ENCODE data around the gene TLCD1. TPM values are rescaled to one million over a fixed set of nuclear protein-coding genes. Genes with fewer than 3 reads are reported as not detected.

TLCD1 gene
- total RNA-seq, 1 experiment from 2014 or later, result 19.4 TPM

DNA sequence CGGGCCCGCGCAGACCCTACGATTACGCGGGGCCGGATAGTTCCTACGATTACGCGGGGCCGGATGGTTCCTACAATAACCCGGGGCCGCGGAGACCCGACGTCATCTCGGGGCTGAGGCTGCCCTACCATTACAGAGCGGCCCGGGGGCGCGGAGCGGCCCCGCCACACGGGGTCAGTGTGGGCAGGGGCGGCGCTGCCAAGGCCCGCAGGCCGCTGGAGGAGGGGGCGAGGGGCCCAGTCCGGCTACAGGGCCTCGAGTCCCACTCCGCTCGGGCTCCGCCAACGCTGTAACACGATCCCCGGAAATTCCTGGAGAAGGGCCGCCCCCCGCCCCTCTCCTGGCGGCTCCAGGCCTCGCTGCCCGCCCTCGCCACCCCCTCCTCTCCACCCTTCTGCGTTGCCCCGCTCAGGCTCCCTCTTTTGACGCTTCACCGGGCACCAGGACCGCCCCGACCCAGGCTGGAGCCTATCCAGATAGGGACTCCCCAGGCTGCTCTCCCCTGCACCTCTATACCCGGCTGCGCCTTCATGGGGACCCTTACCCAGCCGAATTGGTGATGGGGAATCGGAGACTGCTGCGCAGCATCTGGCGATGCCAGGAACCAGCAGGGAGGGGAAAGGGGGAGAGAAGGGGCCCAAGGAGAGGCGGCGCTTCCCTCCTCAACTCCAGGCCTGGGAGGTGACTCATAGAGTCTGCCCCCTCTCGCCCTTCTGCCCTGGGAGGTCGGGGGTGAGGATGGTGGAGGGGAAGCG is 8.3 kb downstream of the TLCD1 start, which contains the start of gene RAB34:
Gene RAB34, minus strand, starts transcription at position 291 of the 755 bp plus-strand sequence. CDS start 602 bp downstream, outside the sequence.
- Histone ChIP-seq H3K4me2 (peak within 1 kb of the TSS; percentile 97), H3K27ac (peak within 1 kb of the TSS; percentile 82), H3K36me3 (ENCODE audit: low read depth) (peaks cover 30% of the 10 kb centered on the region), H3K27me3 (ENCODE audit: insufficient read depth, low read depth) (no peaks in the 10 kb centered on the region), H3K9me3 (ENCODE audit: insufficient read depth, low read depth) (no peaks in the 10 kb centered on the region), H3K4me3 (peak within 1 kb of the TSS; percentile 87), H4K20me1 (ENCODE audit: insufficient read depth) (peaks cover 21% of the 10 kb centered on the region), H3F3A (ENCODE audit: insufficient read depth, low read depth) (peaks cover 66% of the 10 kb centered on the region), H3K79me2 (ENCODE audit: low read depth) (peaks cover 61% of the 10 kb centered on the region), H3K4me1 (replicated peaks; ENCODE audit: insufficient read depth) (peaks cover 35% of the 10 kb centered on the region), H2AFZ (peak within 1 kb of the TSS; percentile 91), H3K9me2 (ENCODE audit: insufficient read depth) (no peaks in the 10 kb centered on the region)
- intact Hi-C loops (cut with micrococcal nuclease; ENCODE audit: unreplicated experiment), result loop anchor here (2.0 to 5.0 kb wide), 2 partner anchors 185 to 233 kb away; partner anchors contain the start of genes DHRS13 and PHF12
- peak; percentile 74 to 93 for DNase-seq
- no peak for TF ChIP-seq EZH2 (IDR thresholded peaks at IDR 0.05; ENCODE audit: low read depth)
- TF ChIP-seq, protein P1, sequence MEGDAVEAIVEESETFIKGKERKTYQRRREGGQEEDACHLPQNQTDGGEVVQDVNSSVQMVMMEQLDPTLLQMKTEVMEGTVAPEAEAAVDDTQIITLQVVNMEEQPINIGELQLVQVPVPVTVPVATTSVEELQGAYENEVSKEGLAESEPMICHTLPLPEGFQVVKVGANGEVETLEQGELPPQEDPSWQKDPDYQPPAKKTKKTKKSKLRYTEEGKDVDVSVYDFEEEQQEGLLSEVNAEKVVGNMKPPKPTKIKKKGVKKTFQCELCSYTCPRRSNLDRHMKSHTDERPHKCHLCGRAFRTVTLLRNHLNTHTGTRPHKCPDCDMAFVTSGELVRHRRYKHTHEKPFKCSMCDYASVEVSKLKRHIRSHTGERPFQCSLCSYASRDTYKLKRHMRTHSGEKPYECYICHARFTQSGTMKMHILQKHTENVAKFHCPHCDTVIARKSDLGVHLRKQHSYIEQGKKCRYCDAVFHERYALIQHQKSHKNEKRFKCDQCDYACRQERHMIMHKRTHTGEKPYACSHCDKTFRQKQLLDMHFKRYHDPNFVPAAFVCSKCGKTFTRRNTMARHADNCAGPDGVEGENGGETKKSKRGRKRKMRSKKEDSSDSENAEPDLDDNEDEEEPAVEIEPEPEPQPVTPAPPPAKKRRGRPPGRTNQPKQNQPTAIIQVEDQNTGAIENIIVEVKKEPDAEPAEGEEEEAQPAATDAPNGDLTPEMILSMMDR (conservative IDR thresholded peaks at IDR 0.05), result no peak; the same call in 1 of the 2 replicates
- ChIA-PET CTCF (no interaction called here), POLR2A (ENCODE audit: unreplicated experiment) (no interaction called here)
- BruUV-seq (replicated peaks), result no TSS peak

DNA sequence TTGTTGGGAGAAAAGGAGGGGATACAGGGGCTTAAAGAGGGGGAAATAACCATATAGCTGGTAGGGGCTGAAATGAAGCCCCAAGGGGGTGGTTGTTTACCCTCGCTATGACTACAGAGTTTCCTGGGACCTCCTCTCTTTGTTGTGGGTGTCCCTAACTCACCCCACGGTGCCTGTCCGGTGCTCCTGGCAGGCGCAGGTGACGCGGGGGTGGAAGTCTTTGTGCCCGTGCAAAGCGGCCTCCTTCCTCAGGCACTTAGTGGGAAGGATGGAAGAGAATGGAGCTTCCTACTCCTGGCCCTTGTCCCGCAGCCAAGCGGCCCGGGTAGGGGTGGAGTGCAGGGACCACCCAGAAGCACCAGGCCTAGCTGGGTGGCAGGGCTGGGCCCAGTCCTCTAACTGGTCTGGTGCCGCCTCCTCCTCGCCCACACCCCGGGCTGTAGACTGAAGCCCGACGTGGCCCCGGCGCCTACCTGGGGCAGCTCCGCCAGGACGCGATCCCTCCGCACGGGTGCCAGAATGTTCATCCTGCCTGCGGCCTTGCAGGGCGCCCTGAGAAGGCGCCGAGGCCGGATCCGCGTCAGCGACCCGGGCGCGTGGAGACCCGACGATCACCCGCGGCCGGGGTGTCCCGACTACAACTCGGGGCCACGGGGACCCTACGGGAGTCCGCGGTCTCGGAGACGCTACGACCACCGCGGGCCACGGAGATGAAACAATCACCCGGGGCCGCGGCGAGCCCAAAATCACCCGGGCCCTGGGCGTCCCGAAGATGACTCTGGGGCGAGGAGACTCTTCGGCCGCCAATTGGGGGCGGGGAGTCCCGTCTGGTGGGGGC is 9.1 kb downstream of the TLCD1 start:
- Histone ChIP-seq H3K36me3 (ENCODE audit: low read depth) (peaks cover 23% of the 10 kb centered on the region), H3K4me2 (peak overlapping the region; percentile 97), H3K4me3 (peak overlapping the region; percentile 87), H3K9me3 (ENCODE audit: insufficient read depth, low read depth) (no peaks in the 10 kb centered on the region), H4K20me1 (ENCODE audit: insufficient read depth) (peaks cover 13% of the 10 kb centered on the region), H3F3A (ENCODE audit: insufficient read depth, low read depth) (peaks cover 66% of the 10 kb centered on the region), H3K27me3 (ENCODE audit: insufficient read depth, low read depth) (no peaks in the 10 kb centered on the region), H3K4me1 (replicated peaks; ENCODE audit: insufficient read depth) (peaks cover 28% of the 10 kb centered on the region), H3K9me2 (ENCODE audit: insufficient read depth) (no peaks in the 10 kb centered on the region), H3K27ac (peak overlapping the region; percentile 82), H2AFZ (peak overlapping the region; percentile 91), H3K79me2 (ENCODE audit: low read depth) (peaks cover 53% of the 10 kb centered on the region)
- POLR2A ChIA-PET (ENCODE audit: unreplicated experiment), result interaction anchor here (0.6 kb wide), 1 partner anchor 139 kb away, joined by 6 read pairs; no protein-coding TSS in a partner anchor
- TF ChIP-seq, protein P1 (conservative IDR thresholded peaks at IDR 0.05), result no peak
- no peak for TF ChIP-seq EZH2 (IDR thresholded peaks at IDR 0.05; ENCODE audit: low read depth)
- intact Hi-C loops (cut with micrococcal nuclease; ENCODE audit: unreplicated experiment), result loop anchor here (5.0 kb wide), 1 partner anchor 185 kb away; the partner anchor contains the start of gene DHRS13
- CTCF ChIA-PET, result interaction anchor here (0.7 kb wide), 1 partner anchor 401 kb away, joined by 3 read pairs; no protein-coding TSS in a partner anchor
- BruUV-seq (replicated peaks), result TSS peak; percentile 25
- DNase-seq, result peak in 1 of 2 experiments; percentile 25

DNA sequence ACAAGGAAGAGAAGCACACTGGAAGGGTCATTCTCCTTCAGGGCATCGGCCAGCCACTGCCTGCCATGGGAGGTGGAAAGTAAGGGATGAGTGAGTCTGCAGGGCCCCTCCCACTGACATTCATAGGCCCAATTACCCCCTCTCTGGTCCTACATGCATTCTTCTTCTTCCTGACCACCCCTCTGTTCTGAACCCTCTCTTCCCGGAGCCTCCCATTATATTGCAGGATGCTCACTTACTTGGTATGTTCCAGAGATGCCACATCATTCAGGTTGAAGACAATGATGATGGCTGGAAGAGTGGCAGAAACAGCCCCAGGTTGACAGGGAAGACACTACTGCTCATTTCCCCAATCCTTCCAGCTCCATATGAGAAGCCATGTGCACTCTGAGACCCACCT is 10.8 kb downstream of the TLCD1 start:
- H3K27ac ChIP-seq, result no peak overlapping the region
- intact Hi-C loops (cut with micrococcal nuclease; ENCODE audit: unreplicated experiment), result loop anchor here (5.0 kb wide), 1 partner anchor 187 kb away; the partner anchor contains the start of gene DHRS13
- 0 out of 2 replicates have a peak overlapping the region, but pooled peaks have one; percentile 97 for H3K4me2 ChIP-seq
- CTCF ChIA-PET, result no interaction called here
- BruUV-seq (replicated peaks), result no TSS peak
- POLR2A ChIA-PET (ENCODE audit: unreplicated experiment), result no interaction called here
- peaks cover 59% of the 10 kb centered on the region for H3F3A ChIP-seq (ENCODE audit: insufficient read depth, low read depth)
- H4K20me1 ChIP-seq (ENCODE audit: insufficient read depth), result no peaks in the 10 kb centered on the region
- H3K4me3 ChIP-seq, result no peak overlapping the region
- TF ChIP-seq EZH2 (IDR thresholded peaks at IDR 0.05; ENCODE audit: low read depth), result no peak
- TF ChIP-seq, protein P1 (conservative IDR thresholded peaks at IDR 0.05), result no peak
- H2AFZ ChIP-seq, result no peak overlapping the region
- H3K9me3 ChIP-seq (ENCODE audit: insufficient read depth, low read depth), result no peaks in the 10 kb centered on the region
- peaks cover 6% of the 10 kb centered on the region for H3K36me3 ChIP-seq (ENCODE audit: low read depth)
- peaks cover 25% of the 10 kb centered on the region for H3K4me1 ChIP-seq (replicated peaks; ENCODE audit: insufficient read depth)
- no peaks in the 10 kb centered on the region for H3K27me3 ChIP-seq (ENCODE audit: insufficient read depth, low read depth)
- H3K9me2 ChIP-seq (ENCODE audit: insufficient read depth), result no peaks in the 10 kb centered on the region
- DNase-seq, result no peak
- H3K79me2 ChIP-seq (ENCODE audit: low read depth), result peaks cover 36% of the 10 kb centered on the region

All from PC-9 (cell line).